GM21737 (cell line): ENCODE measurements around the gene SLC9A5.
A peak's percentile ranks its signal among the peaks of the same experiment; 100 is the strongest.

Experiments used
- ATAC-seq: cut with Tn5 transposase; IDR thresholded peaks from one replicate; pipeline ENCODE4 v1.9.1; 2021; ENCODE audit warnings: mild to moderate bottlenecking, moderate library complexity; ENCODE audit not compliant: unreplicated experiment

SLC9A5 gene

DNA sequence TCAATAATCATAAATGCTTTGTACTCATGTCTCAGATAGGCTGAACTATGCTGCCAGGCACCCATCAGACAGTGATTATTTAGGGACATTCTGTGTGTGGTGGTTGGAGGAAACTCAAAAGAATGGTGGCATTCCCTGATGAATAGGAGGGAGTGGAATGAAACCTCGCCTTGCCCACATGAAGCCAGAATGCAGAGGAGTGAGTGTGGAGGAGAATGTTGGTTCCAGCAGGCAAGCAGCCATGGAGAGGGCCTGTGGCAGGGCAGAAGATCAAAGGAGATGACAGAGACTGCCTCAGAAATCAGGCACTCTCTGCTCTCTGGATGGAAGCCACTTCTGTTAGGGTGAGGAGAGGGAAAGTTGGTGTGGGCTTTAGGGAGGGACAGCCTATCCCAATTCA is 55.2 kb downstream of the SLC9A5 start:
- no peak for ATAC-seq

DNA sequence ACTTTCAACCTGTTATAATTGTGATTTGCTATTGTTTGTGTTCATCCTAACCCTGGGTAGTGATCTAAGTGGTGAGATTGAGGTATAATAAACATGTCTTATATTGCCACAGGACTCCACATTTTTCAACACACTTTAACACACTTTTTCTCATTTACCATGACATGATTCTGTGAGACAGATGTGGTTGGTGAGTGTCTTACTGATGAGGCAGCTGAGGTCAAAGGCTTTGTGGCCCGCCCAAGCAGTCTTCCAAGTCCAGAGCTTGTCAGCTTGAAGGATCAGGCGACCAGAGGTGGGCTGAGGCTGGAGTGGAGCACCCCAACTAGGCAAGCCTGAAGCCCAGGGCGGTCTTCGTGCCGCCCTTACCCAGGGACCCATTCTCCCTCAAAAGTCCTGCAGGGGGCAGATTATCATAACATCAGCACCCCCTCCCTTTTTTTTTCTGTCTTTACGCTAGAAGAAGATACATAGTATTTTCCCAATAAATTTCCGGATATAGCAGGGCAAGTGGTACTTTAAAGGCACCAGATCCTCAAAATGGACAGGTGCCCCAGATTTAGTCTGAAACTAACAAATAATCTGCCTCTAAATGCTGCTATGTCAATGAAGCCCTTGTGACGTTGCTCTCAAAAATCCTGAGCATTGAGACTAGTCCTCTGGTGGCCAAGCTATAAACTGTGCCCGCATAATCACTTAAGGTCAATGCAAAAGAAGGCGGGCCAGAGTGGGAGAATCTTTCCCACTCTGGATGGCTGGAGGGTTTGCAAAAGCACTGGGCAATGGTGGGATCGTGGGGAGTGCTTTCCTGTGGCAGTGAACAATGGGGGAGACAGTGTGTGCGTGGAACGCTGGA is 56.7 kb downstream of the SLC9A5 start:
- ATAC-seq: no peak

DNA sequence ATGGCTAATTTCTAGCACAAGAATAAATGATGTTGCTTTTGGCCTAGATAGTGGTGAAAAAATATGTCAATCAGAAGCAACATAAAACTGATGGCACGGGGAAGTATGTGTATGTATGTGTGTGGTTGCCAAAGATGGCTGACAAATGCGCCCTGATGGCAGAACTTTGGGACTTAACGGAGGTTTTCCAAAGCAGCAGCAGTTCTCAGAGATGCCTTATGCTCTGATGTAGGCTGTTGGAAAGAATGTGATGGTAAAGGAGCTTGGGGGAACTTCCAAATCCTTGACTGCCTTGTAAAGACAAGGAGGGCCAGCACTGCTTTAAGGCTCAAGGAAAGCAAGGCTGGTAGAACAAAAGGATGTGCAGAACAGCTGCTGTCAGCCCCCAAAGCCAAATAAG is 61.8 kb downstream of the SLC9A5 start:
- no peak for ATAC-seq

DNA sequence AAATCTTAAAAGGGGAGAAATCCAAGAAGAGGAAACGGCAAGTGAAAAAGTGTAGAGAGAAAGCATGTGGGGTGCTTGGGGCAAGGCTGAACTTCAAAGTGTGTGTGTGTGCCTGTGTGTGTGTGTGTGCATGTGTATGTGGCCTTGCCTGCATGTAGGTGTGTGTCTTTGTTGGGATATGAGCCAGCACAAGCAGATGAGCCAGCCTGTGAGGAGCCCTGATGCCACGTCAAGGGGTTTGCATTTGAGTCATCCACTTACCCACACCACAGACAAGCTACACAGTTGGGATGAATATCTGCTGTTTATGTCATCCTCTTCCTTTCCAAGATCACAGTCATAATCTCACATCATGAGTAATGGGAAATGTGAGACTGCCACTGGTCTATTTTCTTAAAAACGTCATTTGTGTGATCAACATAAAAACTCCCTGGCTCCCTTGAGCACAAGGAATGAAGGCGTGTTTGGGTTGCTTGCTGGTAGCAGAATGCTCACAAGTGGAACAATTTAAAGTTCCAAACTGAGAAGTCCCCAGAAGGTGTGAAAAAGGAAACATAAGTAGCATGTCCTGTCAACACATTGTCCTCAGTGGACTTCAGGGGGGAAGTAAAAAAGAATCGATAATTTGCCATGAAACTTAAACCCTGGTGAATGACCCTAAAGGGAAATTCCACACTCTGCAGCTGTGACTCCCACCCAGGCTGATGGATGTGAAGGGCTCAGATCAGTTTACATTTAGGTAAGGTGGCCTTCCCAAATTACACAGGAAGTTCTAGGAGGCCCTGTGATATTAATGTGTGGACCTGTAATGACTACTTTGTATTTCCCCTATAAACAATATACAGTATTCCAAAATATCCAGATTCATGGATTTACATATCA is 63.1 kb downstream of the SLC9A5 start:
- ATAC-seq: peak; percentile 60

DNA sequence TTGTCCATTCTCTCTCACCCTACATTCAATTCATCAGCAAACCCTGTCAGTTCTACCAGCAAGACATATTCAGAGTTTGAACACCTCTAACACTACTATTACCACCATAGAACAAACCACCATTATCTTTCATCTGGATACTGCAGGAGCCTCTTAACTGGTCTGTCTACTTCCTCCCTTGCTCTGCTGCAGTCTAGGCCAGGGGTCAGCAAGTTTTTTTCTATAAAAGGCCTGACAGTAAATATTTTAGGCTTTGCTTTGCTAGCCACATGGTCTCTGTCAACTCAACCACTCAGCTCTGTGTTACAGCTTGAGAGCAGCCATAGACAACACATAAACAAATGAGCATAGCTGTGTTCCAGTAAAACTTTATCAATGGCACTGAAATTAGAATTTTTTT is 63.9 kb downstream of the SLC9A5 start:
- no peak for ATAC-seq

DNA sequence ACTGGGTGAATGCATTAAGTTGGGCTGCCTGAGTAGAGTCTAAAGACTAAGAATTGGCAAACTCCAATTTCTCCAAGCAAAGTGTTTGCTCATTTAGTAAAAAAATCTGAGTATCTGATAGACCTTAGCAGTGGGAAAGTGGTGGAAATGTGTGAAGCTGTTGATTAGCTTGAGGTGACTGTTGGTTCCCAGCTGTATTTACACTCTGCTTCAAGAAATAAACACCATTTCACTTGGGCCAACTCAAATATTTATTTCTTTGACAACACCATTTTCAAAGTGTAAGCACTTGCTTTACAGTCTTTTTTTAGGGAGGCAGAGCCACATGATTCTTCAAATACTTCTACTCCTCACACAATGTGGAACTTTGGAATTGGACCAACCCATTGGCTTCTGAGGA is 69.1 kb downstream of the SLC9A5 start:
- ATAC-seq: no peak
